H9 (cell line): ENCODE measurements around the gene TICRR. TPM values are rescaled to one million over a fixed set of nuclear protein-coding genes. Genes with fewer than 3 reads are reported as not detected.

Experiments used
- DNase-seq: peaks from one replicate; pipeline ENCODE4 v3.0.0-alpha.2; 2017
- H2AFZ ChIP-seq: one replicate; pipeline ENCODE4 v1.6.1; 2013; ENCODE audit warnings: mild to moderate bottlenecking, low read length, control low read depth, moderate library complexity
- H2AK5ac ChIP-seq: 2 replicates; pipeline ENCODE4 v1.6.1; 2013; ENCODE audit warnings: low read length, control low read depth, mixed read lengths; ENCODE audit not compliant: insufficient read length
- H2BK120ac ChIP-seq: one replicate; pipeline ENCODE4 v1.6.1; 2013; ENCODE audit warnings: low read depth, mild to moderate bottlenecking, low read length, control low read depth, inconsistent platforms; ENCODE audit not compliant: poor library complexity, severe bottlenecking
- H2BK12ac ChIP-seq: 2 replicates; pipeline ENCODE4 v1.6.1; 2013; ENCODE audit warnings: low read length, control low read depth, mixed read lengths, low read depth; ENCODE audit not compliant: insufficient read length
- H2BK15ac ChIP-seq: 2 replicates; pipeline ENCODE4 v1.6.1; 2013; ENCODE audit warnings: low read depth, low read length, control low read depth
- H2BK20ac ChIP-seq: one replicate; pipeline ENCODE4 v1.6.1; 2013; ENCODE audit warnings: low read depth, mild to moderate bottlenecking, low read length, control low read depth, inconsistent platforms; ENCODE audit not compliant: poor library complexity, severe bottlenecking
- H2BK5ac ChIP-seq: 2 replicates; pipeline ENCODE4 v1.6.1; 2013; ENCODE audit warnings: low read length, control low read depth, mixed read lengths; ENCODE audit not compliant: insufficient read length
- H3K14ac ChIP-seq: 2 replicates; pipeline ENCODE4 v1.6.1; 2013; ENCODE audit warnings: low read length, control low read depth; ENCODE audit not compliant: insufficient read depth
- H3K18ac ChIP-seq: 2 replicates; pipeline ENCODE4 v1.6.1; 2013; ENCODE audit warnings: low read depth, mild to moderate bottlenecking, mixed read lengths, low read length, control low read depth; ENCODE audit not compliant: insufficient read length
- H3K23ac ChIP-seq: 2 replicates; pipeline ENCODE4 v1.6.1; 2013; ENCODE audit warnings: low read length, control low read depth, mixed read lengths, low read depth; ENCODE audit not compliant: insufficient read length
- H3K23me2 ChIP-seq: 2 replicates; pipeline ENCODE4 v1.6.1; 2013; ENCODE audit warnings: low read depth, mild to moderate bottlenecking, mixed read lengths, low read length, control low read depth; ENCODE audit not compliant: insufficient read length, poor library complexity, severe bottlenecking
- H3K27ac ChIP-seq: 2 replicates; pipeline ENCODE4 v1.5.1; 2013; ENCODE audit warnings: low read length, control low read depth, mixed read lengths, low read depth; ENCODE audit not compliant: insufficient read length
- H3K27me3 ChIP-seq: 2 replicates; pipeline ENCODE4 v1.6.1; 2013; ENCODE audit warnings: low read length, control low read depth, inconsistent platforms; ENCODE audit not compliant: insufficient read depth
- H3K4ac ChIP-seq: 2 replicates; pipeline ENCODE4 v1.6.1; 2013; ENCODE audit warnings: low read depth, mild to moderate bottlenecking, control low read depth, inconsistent platforms, low read length, moderate library complexity
- H3K4me1 ChIP-seq: 2 replicates; pipeline ENCODE4 v1.6.1; 2013; ENCODE audit warnings: low read length, control low read depth, inconsistent platforms; ENCODE audit not compliant: insufficient read depth
- H3K4me2 ChIP-seq: 2 replicates; pipeline ENCODE4 v1.6.1; 2013; ENCODE audit warnings: low read length, control low read depth, mixed read lengths; ENCODE audit not compliant: insufficient read length, insufficient read depth
- H3K56ac ChIP-seq: 2 replicates; pipeline ENCODE4 v1.6.1; 2013; ENCODE audit warnings: low read depth, mild to moderate bottlenecking, mixed read lengths, low read length, control low read depth; ENCODE audit not compliant: insufficient read length
- H3K79me1 ChIP-seq: 2 replicates; pipeline ENCODE4 v1.6.1; 2013; ENCODE audit warnings: low read depth, mild to moderate bottlenecking, moderate library complexity, low read length, control low read depth, inconsistent platforms; ENCODE audit not compliant: insufficient read depth, poor library complexity, severe bottlenecking
- H3K79me2 ChIP-seq: 2 replicates; pipeline ENCODE4 v1.6.1; 2013; ENCODE audit warnings: low read length, control low read depth, inconsistent platforms; ENCODE audit not compliant: insufficient read depth
- H3K9ac ChIP-seq: 2 replicates; pipeline ENCODE4 v1.6.1; 2013; ENCODE audit warnings: low read length, control low read depth, mixed read lengths; ENCODE audit not compliant: insufficient read length; ENCODE audit errors: extremely low read depth
- H3K9me3 ChIP-seq: one replicate; pipeline ENCODE4 v1.6.1; 2013; ENCODE audit warnings: low read depth, low read length, inconsistent platforms; ENCODE audit not compliant: control insufficient read depth
- H3T11ph ChIP-seq: one replicate; pipeline ENCODE4 v1.6.1; 2013; ENCODE audit warnings: mild to moderate bottlenecking, low read length, control low read depth, inconsistent platforms
- H4K20me1 ChIP-seq: one replicate; pipeline ENCODE4 v1.6.1; 2013; ENCODE audit not compliant: control insufficient read depth, insufficient read length, insufficient read depth
- H4K5ac ChIP-seq: 2 replicates; pipeline ENCODE4 v1.6.1; 2013; ENCODE audit warnings: low read depth, mild to moderate bottlenecking, mixed read lengths, low read length, control low read depth; ENCODE audit not compliant: insufficient read length
- H4K8ac ChIP-seq: replicated peaks from 2 replicates; pipeline ENCODE4 v1.6.1; 2013; ENCODE audit warnings: low read length, control low read depth, mixed read lengths, low read depth; ENCODE audit not compliant: insufficient read length
- H4K91ac ChIP-seq: 2 replicates; pipeline ENCODE4 v1.6.1; 2013; ENCODE audit warnings: low read depth, mild to moderate bottlenecking, moderate library complexity, mixed read lengths, low read length, control low read depth; ENCODE audit not compliant: insufficient read length
- H3K27ac Mint-ChIP-seq, 3 experiments: 2 replicates in 2 of 3; 3 replicates in 1 of 3; pipeline ENCODE4 v1.8.0; 2020 to 2021; ENCODE audit warnings: mixed read lengths in 3 of 3, mild to moderate bottlenecking in 1 of 3, moderate library complexity in 1 of 3
- H3K27me3 Mint-ChIP-seq: 2 replicates; pipeline ENCODE4 v1.8.0; 2021; ENCODE audit warnings: low read depth, mild to moderate bottlenecking, moderate library complexity, mixed read lengths
- H3K36me3 Mint-ChIP-seq, 3 experiments: 2 replicates in 2 of 3; 3 replicates in 1 of 3; pipeline ENCODE4 v1.8.0; 2020 to 2021; ENCODE audit warnings: low read depth in 3 of 3, mixed read lengths in 3 of 3; ENCODE audit not compliant: insufficient read depth in 1 of 3
- H3K4me1 Mint-ChIP-seq, 2 experiments: 2 replicates each; pipeline ENCODE4 v1.8.0; 2020; ENCODE audit warnings: mixed read lengths in 2 of 2
- H3K4me3 Mint-ChIP-seq, 2 experiments: 2 replicates in 1 of 2; 3 replicates in 1 of 2; pipeline ENCODE4 v1.8.0; 2020 to 2021; ENCODE audit warnings: mild to moderate bottlenecking in 2 of 2, mixed read lengths in 2 of 2, moderate library complexity in 1 of 2
- H3K9me3 Mint-ChIP-seq, 2 experiments: 2 replicates in 1 of 2; 3 replicates in 1 of 2; pipeline ENCODE4 v1.8.0; 2020; ENCODE audit warnings: mild to moderate bottlenecking in 2 of 2, mixed read lengths in 2 of 2, moderate library complexity in 1 of 2
- WGBS: extraction: QIAGEN DNeasy Blood & Tissue Kit; methylation state at CpG from one replicate; pipeline ENCODE4 v1.1.7; 2013; ENCODE audit warnings: missing lambda C conversion rate, low lambda C conversion rate, mixed read lengths; ENCODE audit not compliant: insufficient read length; ENCODE audit errors: extremely low coverage; 5-methylcytosine and 5-hydroxymethylcytosine counted together
- total RNA-seq: library from RNA; stranded (reverse); gene quantifications from 2 replicates; pipeline ENCODE4 v1.2.1, GENCODE V29; 2021
- TF ChIP-seq, protein P1 (sequence below): fragments of 200-600 bp; sonication (generic); conservative IDR thresholded peaks from 3 replicates; pipeline ENCODE4 v1.8.0; 2021; ENCODE audit warnings: antibody characterized with exemption, mild to moderate bottlenecking

TICRR gene
- total RNA-seq, 1 experiment from 2014 or later, result 26.0 TPM

DNA sequence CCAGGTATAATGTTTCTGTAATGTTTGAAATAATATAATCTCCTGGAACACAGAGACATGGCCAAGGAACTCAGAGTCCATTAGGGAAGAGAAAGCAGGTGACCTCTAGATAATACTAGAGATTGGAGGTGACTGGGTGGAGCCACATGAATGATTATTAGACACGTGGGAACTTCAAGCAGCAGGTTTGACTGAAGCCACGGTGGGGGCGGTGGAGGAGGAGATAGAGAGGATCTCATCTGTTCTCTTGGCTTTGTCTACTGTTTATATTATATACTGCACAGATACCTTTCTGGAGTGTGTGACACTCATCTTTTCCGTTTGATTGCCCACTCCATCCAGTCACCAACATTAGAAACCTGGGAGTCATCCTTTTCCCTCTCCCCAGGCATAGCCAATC is 46.3 kb downstream of the TICRR start:
- Histone ChIP-seq H3K14ac (no peak overlapping the region), H4K91ac (no peak overlapping the region), H2BK120ac (no peak overlapping the region), H3K18ac (no peak overlapping the region), H3K79me2 (no peaks in the 10 kb centered on the region), H2BK5ac (no peak overlapping the region), H3K4me1 (no peaks in the 10 kb centered on the region; the same call in 1 of the 2 replicates), H3K4me2 (no peak overlapping the region), H2AK5ac (no peak overlapping the region), H2BK12ac (no peak overlapping the region), H2BK20ac (no peak overlapping the region), H3K9ac (no peak overlapping the region), H4K8ac (no peak overlapping the region), H3K27me3 (no peaks in the 10 kb centered on the region), H3T11ph (no peak overlapping the region), H4K20me1 (no peaks in the 10 kb centered on the region), H3K4ac (no peak overlapping the region), H4K5ac (no peak overlapping the region), H3K56ac (no peak overlapping the region), H3K23me2 (no peaks in the 10 kb centered on the region), H3K23ac (no peak overlapping the region), H2BK15ac (no peak overlapping the region), H2AFZ (no peak overlapping the region), H3K27ac (no peak overlapping the region), H3K79me1 (no peaks in the 10 kb centered on the region), H3K9me3 (no peaks in the 10 kb centered on the region)
- TF ChIP-seq, protein P1, sequence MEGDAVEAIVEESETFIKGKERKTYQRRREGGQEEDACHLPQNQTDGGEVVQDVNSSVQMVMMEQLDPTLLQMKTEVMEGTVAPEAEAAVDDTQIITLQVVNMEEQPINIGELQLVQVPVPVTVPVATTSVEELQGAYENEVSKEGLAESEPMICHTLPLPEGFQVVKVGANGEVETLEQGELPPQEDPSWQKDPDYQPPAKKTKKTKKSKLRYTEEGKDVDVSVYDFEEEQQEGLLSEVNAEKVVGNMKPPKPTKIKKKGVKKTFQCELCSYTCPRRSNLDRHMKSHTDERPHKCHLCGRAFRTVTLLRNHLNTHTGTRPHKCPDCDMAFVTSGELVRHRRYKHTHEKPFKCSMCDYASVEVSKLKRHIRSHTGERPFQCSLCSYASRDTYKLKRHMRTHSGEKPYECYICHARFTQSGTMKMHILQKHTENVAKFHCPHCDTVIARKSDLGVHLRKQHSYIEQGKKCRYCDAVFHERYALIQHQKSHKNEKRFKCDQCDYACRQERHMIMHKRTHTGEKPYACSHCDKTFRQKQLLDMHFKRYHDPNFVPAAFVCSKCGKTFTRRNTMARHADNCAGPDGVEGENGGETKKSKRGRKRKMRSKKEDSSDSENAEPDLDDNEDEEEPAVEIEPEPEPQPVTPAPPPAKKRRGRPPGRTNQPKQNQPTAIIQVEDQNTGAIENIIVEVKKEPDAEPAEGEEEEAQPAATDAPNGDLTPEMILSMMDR, result no peak
- no peaks in the 10 kb centered on the region for H3K9me3 Mint-ChIP-seq
- no peaks in the 10 kb centered on the region for H3K4me1 Mint-ChIP-seq
- H3K27ac Mint-ChIP-seq, result no peak overlapping the region
- no peak overlapping the region for H3K4me3 Mint-ChIP-seq
- DNase-seq, result no peak
- H3K36me3 Mint-ChIP-seq, result peaks cover 68 to 95% (median 87%) of the 10 kb centered on the region in 3 experiments
- no CpG with 5 or more reads among the region's 4 CpGs for WGBS
- no peaks in the 10 kb centered on the region for H3K27me3 Mint-ChIP-seq
